SK-N-MC (cell line): ENCODE data around the gene SPDYC.

ENCODE experiments used
- EZH2 ChIP-seq: fragments of 200-600 bp; sonication (generic); IDR thresholded peaks from one replicate; pipeline ENCODE4 v1.6.1; 2017; ENCODE audit warnings: antibody characterized with exemption
- POLR2AphosphoS5 ChIP-seq: IDR thresholded peaks from 2 replicates; pipeline ENCODE4 v1.6.1; 2012; ENCODE audit warnings: mild to moderate bottlenecking, low read depth, low read length, borderline replicate concordance

GRCh38 chr11:65135633-65136145, 34.3 kb upstream of the SPDYC start:
- TF ChIP-seq POLR2AphosphoS5: no peak
- TF ChIP-seq EZH2: no peak
